EH (cell line): ENCODE measurements around the gene CCM2L.
A peak's percentile ranks its signal among the peaks of the same experiment; 100 is the strongest.

ENCODE experiments used
- DNase-seq: peaks from one replicate; pipeline ENCODE4 v3.0.0-alpha.2; 2015; ENCODE audit warnings: low read depth

CCM2L gene

GRCh38 chr20:31996996-31997395 is 13.2 kb upstream of the CCM2L start:
- DNase-seq: no peak

DNA sequence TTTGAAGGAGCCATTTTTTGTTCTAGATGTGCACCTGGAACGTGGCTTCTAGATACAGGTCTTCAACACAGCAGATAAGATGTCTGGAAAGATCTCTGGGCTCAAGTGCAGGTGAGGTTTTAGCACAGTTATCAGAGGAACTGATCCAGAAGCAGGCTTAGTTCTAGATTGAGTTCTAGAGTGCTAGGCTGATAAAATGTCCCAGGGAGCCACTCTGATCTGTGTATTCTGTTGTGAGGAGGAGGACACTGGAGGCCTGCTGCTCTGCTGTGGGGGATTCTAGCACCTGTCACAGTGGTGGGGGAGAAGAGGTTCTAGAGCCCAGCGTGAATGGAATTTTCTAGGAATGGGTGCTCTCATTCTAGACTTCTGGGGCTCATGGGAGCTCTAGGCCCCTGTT is 12.0 kb upstream of the CCM2L start:
- no peak for DNase-seq

GRCh38 chr20:32003325-32003724 is 6.9 kb upstream of the CCM2L start:
- DNase-seq: no peak

DNA sequence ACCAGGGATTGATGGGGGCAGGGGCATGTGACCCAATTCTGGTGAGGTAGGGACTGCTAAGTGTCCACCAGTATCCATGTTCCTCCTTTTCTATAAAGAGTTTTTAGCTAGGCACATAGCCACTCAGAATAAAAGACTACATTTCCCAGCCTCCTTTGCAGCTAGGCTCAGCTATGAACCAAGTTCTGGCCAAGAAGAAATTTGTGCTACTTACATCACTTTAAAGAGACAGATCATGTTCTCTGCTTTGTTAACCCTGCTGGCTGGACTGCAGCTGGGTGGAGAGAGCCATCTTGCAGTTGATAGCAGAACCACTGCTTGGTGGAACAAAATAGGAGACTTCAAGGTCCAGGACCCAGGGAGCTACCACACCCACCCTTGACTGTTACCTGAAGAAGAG is 5.3 kb upstream of the CCM2L start:
- peak; percentile 53 for DNase-seq

GRCh38 chr20:32006053-32006452 is 4.2 kb upstream of the CCM2L start:
- DNase-seq: no peak

DNA sequence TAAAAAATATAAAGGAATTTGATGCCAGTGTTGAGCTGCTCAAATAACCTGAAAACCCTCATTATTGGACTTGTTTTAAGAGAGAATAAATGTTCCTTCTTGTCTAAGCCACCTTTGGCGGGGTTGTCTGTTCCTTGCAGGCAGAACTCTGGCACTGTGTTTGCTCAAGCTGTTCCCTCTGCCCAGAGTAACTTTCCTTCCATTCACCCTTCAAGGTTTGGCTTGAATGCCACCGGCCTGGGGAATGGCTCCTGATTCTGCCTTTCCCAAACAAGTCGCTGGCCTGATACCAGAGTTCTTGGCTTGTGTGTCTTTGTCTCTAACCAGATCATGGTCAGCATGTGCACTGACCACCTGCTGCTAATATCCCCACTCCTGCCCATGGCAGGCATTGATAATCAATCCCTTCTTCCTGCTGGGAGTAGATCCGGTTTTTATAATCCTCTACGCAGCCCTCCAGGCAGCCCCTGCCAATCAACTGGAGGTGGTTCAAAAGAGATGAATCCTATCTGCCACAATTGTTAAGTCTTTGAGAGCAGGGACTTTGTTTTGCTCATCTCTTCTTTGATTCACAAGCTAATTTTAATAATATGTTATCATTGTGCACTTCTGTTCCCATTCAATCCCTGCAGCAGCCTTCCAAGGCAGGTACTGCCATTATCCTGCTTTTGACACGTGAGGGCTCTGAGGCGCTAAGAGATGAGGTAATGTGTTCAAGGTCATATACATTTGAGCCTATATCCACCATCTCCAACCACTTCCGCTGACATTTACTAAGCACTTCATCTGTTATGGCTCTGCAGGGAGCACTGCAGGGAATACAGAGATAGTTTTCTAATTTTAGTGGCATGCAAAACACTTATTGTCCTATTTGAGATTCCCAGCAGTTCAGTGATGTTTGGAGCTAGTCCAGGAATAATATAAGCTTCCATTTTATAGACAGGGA is 3.1 kb upstream of the CCM2L start:
- DNase-seq: peak; percentile 12

- peak; percentile 35 for DNase-seq
Observed at GRCh38 chr20:32007787-32008616, 2.2 kb upstream of the CCM2L start.

GRCh38 chr20:32009564-32009963 is 674 bp upstream of the CCM2L start:
- no peak for DNase-seq

DNA sequence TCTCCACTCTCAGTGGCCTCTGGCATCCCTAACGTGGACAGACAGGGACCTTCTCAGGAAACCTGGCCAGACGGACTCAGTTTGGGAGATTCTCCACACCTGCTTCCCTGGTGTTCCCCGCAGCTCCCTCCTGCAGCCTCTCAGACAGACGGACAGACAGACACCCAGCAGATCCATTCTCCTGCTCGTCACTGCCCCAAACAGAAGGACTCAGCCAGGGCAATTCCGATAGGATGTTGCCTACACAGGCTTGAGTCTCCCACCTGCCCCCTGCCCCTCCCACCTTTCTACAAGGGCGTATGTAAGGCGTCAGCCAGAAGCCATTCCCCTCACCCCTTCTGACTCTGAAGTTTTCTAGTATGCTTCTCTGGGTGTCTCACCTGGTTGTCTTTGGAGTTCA is 428 bp downstream of the CCM2L start:
- DNase-seq: no peak

DNA sequence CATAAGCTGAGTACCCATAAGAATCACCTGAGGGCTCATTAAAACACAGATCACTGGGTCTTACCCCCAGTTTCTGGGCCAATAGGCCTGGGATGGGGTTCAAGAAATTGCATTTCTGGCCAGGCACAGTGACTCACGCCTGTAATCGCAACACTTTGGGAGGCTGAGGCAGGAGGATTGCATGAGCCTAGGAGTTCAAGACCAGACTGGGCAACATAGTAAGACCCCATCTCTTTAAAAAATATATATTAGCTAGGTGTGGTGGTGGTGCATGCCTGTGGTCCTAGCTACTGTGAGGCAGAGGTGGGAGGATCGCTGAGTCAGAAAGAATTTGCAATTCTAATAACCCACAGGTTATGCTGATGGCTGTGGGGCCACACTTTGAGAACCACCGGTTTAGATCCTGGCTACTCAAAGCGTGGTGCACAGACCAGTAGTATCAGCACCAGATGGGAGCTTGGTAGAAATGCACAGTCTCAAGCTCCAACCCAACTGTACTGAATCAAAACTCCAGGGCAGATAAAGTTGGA is 2.0 kb downstream of the CCM2L start:
- no peak for DNase-seq

- DNase-seq: no peak
Observed at GRCh38 chr20:32013326-32013725, 3.1 kb downstream of the CCM2L start.

DNA sequence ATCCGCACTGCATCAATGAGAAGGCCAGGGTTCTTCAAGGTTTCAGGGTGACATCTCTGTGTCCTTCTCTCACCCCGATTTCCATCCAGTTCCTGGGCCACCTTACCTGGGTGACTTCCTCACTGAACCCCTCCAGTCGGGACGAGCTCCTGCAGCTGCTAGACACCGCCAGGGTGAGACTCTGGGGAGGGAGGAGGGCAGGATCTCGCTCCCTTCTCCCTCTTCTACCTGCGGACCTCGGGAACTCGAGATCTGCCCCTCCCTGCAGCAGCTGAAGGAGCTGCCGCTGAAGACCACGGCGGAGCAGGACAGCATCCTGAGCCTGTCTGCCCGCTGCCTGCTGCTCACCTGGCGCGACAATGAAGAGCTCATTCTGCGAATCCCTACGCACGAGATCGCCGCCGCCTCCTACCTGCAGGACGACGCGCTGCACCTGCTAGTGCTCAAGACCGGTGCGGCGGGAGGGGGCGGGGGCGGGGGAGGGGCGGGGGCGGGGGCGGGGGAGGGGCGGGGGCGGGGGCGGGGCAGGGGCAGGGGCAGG is 7.5 kb downstream of the CCM2L start:
- DNase-seq: no peak

GRCh38 chr20:32018269-32019155 is 8.3 kb downstream of the CCM2L start:
- peak; percentile 8 for DNase-seq

DNA sequence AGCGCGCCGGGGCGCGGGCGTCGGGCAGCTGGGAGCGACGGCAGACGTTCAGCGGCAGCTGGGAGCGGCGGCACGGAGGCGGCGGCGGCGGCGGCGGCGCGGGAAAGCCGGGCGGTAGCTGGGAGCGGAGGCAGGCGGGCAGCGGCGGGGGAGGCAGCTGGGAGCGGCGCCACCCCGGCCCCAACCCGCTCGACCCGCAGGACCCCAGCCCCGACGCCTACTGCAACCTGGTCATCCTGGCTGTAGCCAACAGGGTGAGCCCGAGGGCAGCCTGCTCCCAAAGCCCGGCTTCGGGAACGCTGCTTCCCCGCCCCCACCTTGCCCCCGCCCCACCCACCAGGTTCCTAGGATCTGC is 8.9 kb downstream of the CCM2L start:
- DNase-seq: peak; percentile 3

- no peak for DNase-seq
Observed at GRCh38 chr20:32019563-32020463, 9.6 kb downstream of the CCM2L start.

GRCh38 chr20:32021091-32021490 is 10.9 kb downstream of the CCM2L start:
- no peak for DNase-seq

GRCh38 chr20:32024683-32025295 is 14.6 kb downstream of the CCM2L start:
- DNase-seq: no peak

GRCh38 chr20:32027643-32028042 is 17.4 kb downstream of the CCM2L start:
- DNase-seq: no peak

GRCh38 chr20:32028647-32029372 is 18.6 kb downstream of the CCM2L start:
- no peak for DNase-seq
